Endothelial cell of umbilical vein (primary cell): Measurements from ENCODE around the gene PROZ. TPM values are rescaled to one million over a fixed set of nuclear protein-coding genes. Genes with fewer than 3 reads are reported as not detected.

Source experiments
- BruUV-seq: library from RNA; stranded (reverse); fragments of 400-500 nt; replicated peaks from 2 replicates; lab custom pipeline; 2021; lab: Mats Ljungman, UMichigan
- CTCF ChIA-PET: fragments of 300-600, 350-600 bp; sonication (Branson Sonifier 250); formaldehyde crosslinking; loops from one replicate; lab custom pipeline; 2021; ENCODE audit warnings: antibody characterized with exemption, inconsistent platforms; lab: Charles Lee
- POLR2A ChIA-PET: fragments of 300-600, 350-600 bp; sonication (Branson Sonifier 250); formaldehyde crosslinking; loops from one replicate; lab custom pipeline; 2021; ENCODE audit warnings: antibody characterized with exemption, inconsistent platforms; lab: Charles Lee
- DNase-seq: peaks from one replicate; pipeline ENCODE4 v3.0.0-alpha.2; 2011; ENCODE audit warnings: low read depth, low spot score
- FAIRE-seq: peaks from 2 replicates; lab custom pipeline; 2011; peaks lifted over from hg19 to GRCh38; lab: Jason Lieb, UNC
- H2AFZ ChIP-seq: 2 replicates; pipeline ENCODE4 v1.6.0; 2012; ENCODE audit warnings: low read depth, low read length, control low read depth, inconsistent platforms
- H3K27ac ChIP-seq: 2 replicates; pipeline ENCODE4 v1.5.1; 2011; ENCODE audit warnings: low read depth, mild to moderate bottlenecking, control low read depth, low read length, moderate library complexity; ENCODE audit not compliant: insufficient read depth
- H3K27me3 ChIP-seq, 2 experiments: 2 replicates each; pipeline versions ENCODE4 v1.6.0 to v1.6.1; 2011; ENCODE audit warnings: low read length in 2 of 2, mixed read lengths in 1 of 2; ENCODE audit not compliant: control insufficient read depth in 2 of 2, insufficient read depth in 2 of 2
- H3K36me3 ChIP-seq, 2 experiments: 2 replicates in 1 of 2; 3 replicates in 1 of 2; pipeline ENCODE4 v1.5.1; 2011; ENCODE audit warnings: low read length in 2 of 2, mild to moderate bottlenecking in 1 of 2, moderate library complexity in 1 of 2; ENCODE audit not compliant: control insufficient read depth in 2 of 2, insufficient read depth in 2 of 2; ENCODE audit errors: extremely low read depth in 1 of 2
- H3K4me1 ChIP-seq: 3 replicates; pipeline ENCODE4 v1.5.1; 2011; ENCODE audit warnings: mild to moderate bottlenecking, low read length; ENCODE audit not compliant: control insufficient read depth, insufficient read depth; ENCODE audit errors: extremely low read depth
- H3K4me2 ChIP-seq: 2 replicates; pipeline ENCODE4 v1.6.1; 2011; ENCODE audit warnings: low read length, control low read depth, mixed read lengths; ENCODE audit not compliant: insufficient read depth
- H3K4me3 ChIP-seq, 3 experiments: fragments of 200-600 bp in 1 of 3; sonication (generic), shearing (Covaris generic) in 1 of 3; replicated peaks in 1 of 3; 2 replicates each; pipeline ENCODE4 v1.5.1; 2011 to 2016; ENCODE audit warnings: control low read depth in 3 of 3, low read length in 3 of 3, mild to moderate bottlenecking in 2 of 3, inconsistent platforms in 1 of 3, low read depth in 1 of 3, moderate library complexity in 1 of 3; ENCODE audit not compliant: insufficient read depth in 1 of 3
- H3K79me2 ChIP-seq: 2 replicates; pipeline ENCODE4 v1.6.0; 2012; ENCODE audit warnings: low read length, inconsistent platforms; ENCODE audit not compliant: control insufficient read depth, insufficient read depth
- H3K9ac ChIP-seq: replicated peaks from 2 replicates; pipeline ENCODE3; 2011; ENCODE audit warnings: low read length, control low read depth; ENCODE audit not compliant: insufficient read depth; ENCODE audit errors: extremely low read depth
- H3K9me1 ChIP-seq: replicated peaks from 3 replicates; pipeline ENCODE4 v1.6.0; 2011; ENCODE audit warnings: mild to moderate bottlenecking, low read length; ENCODE audit not compliant: control insufficient read depth, insufficient read depth; ENCODE audit errors: extremely low read depth
- H3K9me3 ChIP-seq: replicated peaks from 2 replicates; pipeline ENCODE4 v1.5.1; 2012; ENCODE audit warnings: low read length, inconsistent platforms; ENCODE audit not compliant: control insufficient read depth, insufficient read depth
- H4K20me1 ChIP-seq: replicated peaks from 2 replicates; pipeline ENCODE3; 2011; ENCODE audit warnings: mild to moderate bottlenecking, low read length; ENCODE audit not compliant: control insufficient read depth, insufficient read depth; ENCODE audit errors: extremely low read depth
- CTCF ChIP-seq, 2 donors: IDR thresholded peaks; 1 replicate in 1 of 2; 2 replicates in 1 of 2; pipeline ENCODE4 v1.5.1; 2011; ENCODE audit warnings: low read length in 2 of 2, mild to moderate bottlenecking in 2 of 2, moderate library complexity in 2 of 2, control low read depth in 1 of 2, inconsistent platforms in 1 of 2, low read depth in 1 of 2; ENCODE audit not compliant: insufficient read depth in 1 of 2; ENCODE audit errors: extremely low read depth in 1 of 2
- FOS ChIP-seq: IDR thresholded peaks from 2 replicates; pipeline ENCODE4 v1.6.1; 2011; ENCODE audit warnings: mild to moderate bottlenecking, low read length, moderate library complexity, borderline replicate concordance; ENCODE audit not compliant: insufficient read depth
- GATA2 ChIP-seq: IDR thresholded peaks from 2 replicates; pipeline ENCODE4 v1.7.0; 2011; ENCODE audit warnings: low read depth, mild to moderate bottlenecking, moderate library complexity, mixed read lengths, low read length; ENCODE audit not compliant: insufficient read length, insufficient read depth
- JUN ChIP-seq: IDR thresholded peaks from 2 replicates; pipeline ENCODE4 v1.6.1; 2011; ENCODE audit warnings: borderline replicate concordance, low read depth; ENCODE audit not compliant: insufficient read length, insufficient read depth
- MAX ChIP-seq: IDR thresholded peaks from 2 replicates; pipeline ENCODE4 v1.6.1; 2011; ENCODE audit not compliant: insufficient read depth, insufficient read length
- MYC ChIP-seq: IDR thresholded peaks from one replicate; pipeline ENCODE4 v1.6.1; 2011; ENCODE audit warnings: mild to moderate bottlenecking, low read depth, low read length
- POLR2A ChIP-seq: IDR thresholded peaks from 2 replicates; pipeline ENCODE4 v1.6.1; 2012; ENCODE audit warnings: low read depth, mild to moderate bottlenecking, control low read depth, low read length
- POLR2AphosphoS5 ChIP-seq: IDR thresholded peaks from 2 replicates; pipeline ENCODE4 v1.6.1; 2012; ENCODE audit warnings: low read depth, mild to moderate bottlenecking, control low read depth, low read length, moderate library complexity; ENCODE audit not compliant: insufficient read depth
- dilution Hi-C: fragments of 300-500 bp; cut with MboI; formaldehyde crosslinking; loops from one replicate; pipeline ENCODE4 v1.15.0; 2019; ENCODE audit warnings: low sequenced_read_pairs; ENCODE audit not compliant: extremely low pct_ligation_motif_present
- intact Hi-C: fragments of 100-400 bp; cut with micrococcal nuclease; formaldehyde crosslinking; loops from one replicate; pipeline ENCODE4 v1.10.0; 2022
- polyA plus RNA-seq, 4 experiments: library from polyadenylated mRNA; depleted of rRNA in 3 of 4; stranded (reverse) in 3 of 4; unstranded in 1 of 4; fragments of >200 nt; gene quantifications; 2 replicates each; pipeline versions ENCODE4 v1.2.1 to v1.2.3, GENCODE V29; 2011 to 2012; ENCODE audit warnings: missing spikeins in 1 of 4
- total RNA-seq: library from RNA; stranded (reverse); gene quantifications from 2 replicates; pipeline ENCODE4 v1.2.3, GENCODE V29; 2021

PROZ gene
- total and polyA plus RNA-seq, 2 donors (not counting 3 experiments of a cell fraction or from before 2014, with no cell fraction given): not detected

GRCh38 chr13:113157206-113157928, 1.1 kb upstream of the PROZ start:
- peaks cover 2 to 5% of the 10 kb centered on the region in 2 experiments for H3K27me3 ChIP-seq
- no peaks in the 10 kb centered on the region for H3K36me3 ChIP-seq
- CTCF ChIA-PET: interaction anchor here (0.7 kb wide), 2 partner anchors 30 to 52 kb away, joined by 3 read pairs; partner anchors contain the start of gene CUL4A
- no peaks in the 10 kb centered on the region for H3K79me2 ChIP-seq
- H3K4me1 ChIP-seq: peaks cover 6% of the 10 kb centered on the region
- H2AFZ ChIP-seq: no peak overlapping the region
- dilution Hi-C loops: no loop called here
- TF ChIP-seq JUN (no peak), MYC (no peak), POLR2A (no peak), FOS (no peak), CTCF (IDR thresholded peaks at IDR 0.05; ENCODE audit: extremely low read depth in 1 of 2, insufficient read depth in 1 of 2, low read depth in 1 of 2, low read length in 2 of 2) (no peak), GATA2 (no peak), MAX (no peak), POLR2AphosphoS5 (no peak)
- no peak for FAIRE-seq
- intact Hi-C loops: no loop called here
- POLR2A ChIA-PET: no interaction called here
- no peaks in the 10 kb centered on the region for H3K9me1 ChIP-seq
- no peak overlapping the region for H3K27ac ChIP-seq
- H3K9me3 ChIP-seq: no peaks in the 10 kb centered on the region
- BruUV-seq: no TSS peak
- H3K4me2 ChIP-seq: no peak overlapping the region
- H4K20me1 ChIP-seq: no peaks in the 10 kb centered on the region
- no peak overlapping the region for H3K4me3 ChIP-seq
- no peak for DNase-seq
- H3K9ac ChIP-seq: no peak overlapping the region
